ENCODE measurements around the gene PIGT. TPM values are rescaled to one million over a fixed set of nuclear protein-coding genes. Genes with fewer than 3 reads are reported as not detected.

PIGT gene
- total RNA-seq, 1 experiment from 2014 or later = 73.9 TPM

DNA sequence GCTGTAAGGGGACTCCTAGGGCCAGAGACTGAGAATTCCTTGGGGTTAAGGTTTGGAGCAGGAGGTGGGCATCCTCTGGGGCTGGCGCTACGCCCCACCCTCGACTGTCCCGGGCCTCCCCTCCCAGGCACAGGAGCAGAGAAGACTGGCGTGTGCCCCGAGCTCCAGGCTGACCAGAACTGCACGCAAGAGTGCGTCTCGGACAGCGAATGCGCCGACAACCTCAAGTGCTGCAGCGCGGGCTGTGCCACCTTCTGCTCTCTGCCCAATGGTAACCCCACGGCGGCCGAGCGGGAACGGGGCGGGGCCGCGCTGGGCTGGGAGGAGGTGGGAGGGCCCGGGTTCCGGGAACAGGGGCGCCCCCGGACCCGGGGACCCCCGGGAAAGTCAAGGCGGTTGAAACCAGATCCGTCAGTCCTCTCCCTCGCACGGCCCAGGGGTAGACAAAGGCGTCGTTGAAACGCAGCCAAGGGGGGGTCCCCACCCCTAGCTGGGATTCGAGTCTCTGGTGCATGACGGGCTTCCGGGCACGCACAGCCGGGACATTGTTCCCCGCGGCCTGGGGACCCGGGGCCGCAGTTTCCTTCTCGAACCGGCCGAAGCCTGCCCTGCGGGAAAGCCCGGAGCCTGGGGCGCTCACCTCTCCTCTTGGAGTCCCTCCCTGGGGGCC is 54.5 kb downstream of the PIGT start:
- Histone ChIP-seq H3K27me3 (ENCODE audit: insufficient read depth, low read length) (no peaks in the 10 kb centered on the region), H3K56ac (ENCODE audit: insufficient read length, low read depth, low read length) (no peak overlapping the region), H4K20me1 (ENCODE audit: control insufficient read depth, insufficient read depth, insufficient read length) (no peaks in the 10 kb centered on the region), H4K8ac (replicated peaks; ENCODE audit: insufficient read length, low read depth, low read length) (no peak overlapping the region), H2AK5ac (ENCODE audit: insufficient read length, low read length) (no peak overlapping the region), H3K9ac (ENCODE audit: extremely low read depth, insufficient read length, low read length) (peak overlapping the region; percentile 32), H2BK20ac (ENCODE audit: low read depth, low read length, poor library complexity, severe bottlenecking) (no peak overlapping the region), H3K23ac (ENCODE audit: insufficient read length, low read depth, low read length) (no peak overlapping the region), H2BK15ac (ENCODE audit: low read depth, low read length) (no peak overlapping the region), H2BK12ac (ENCODE audit: insufficient read length, low read depth, low read length) (no peak overlapping the region), H3K79me2 (ENCODE audit: insufficient read depth, low read length) (no peaks in the 10 kb centered on the region), H3K23me2 (ENCODE audit: insufficient read length, low read depth, low read length, poor library complexity, severe bottlenecking) (peaks cover 22% of the 10 kb centered on the region), H3K4ac (ENCODE audit: low read depth, low read length) (no peak overlapping the region; the same call in 1 of the 2 replicates), H3K79me1 (ENCODE audit: insufficient read depth, low read depth, low read length, poor library complexity, severe bottlenecking) (no peaks in the 10 kb centered on the region), H3K4me2 (ENCODE audit: insufficient read depth, insufficient read length, low read length) (peak overlapping the region; percentile 58), H3K9me3 (ENCODE audit: control insufficient read depth, low read depth, low read length) (no peaks in the 10 kb centered on the region), H3K14ac (ENCODE audit: insufficient read depth, low read length) (peak overlapping the region; percentile 42; the same call in 1 of the 2 replicates), H2BK120ac (ENCODE audit: low read depth, low read length, poor library complexity, severe bottlenecking) (peak overlapping the region; percentile 27), H4K91ac (ENCODE audit: insufficient read length, low read depth, low read length) (no peak overlapping the region), H2AFZ (ENCODE audit: low read length) (no peak overlapping the region), H3K27ac (ENCODE audit: insufficient read length, low read depth, low read length) (no peak overlapping the region), H3T11ph (ENCODE audit: low read length) (no peak overlapping the region), H2BK5ac (ENCODE audit: insufficient read length, low read length) (no peak overlapping the region), H4K5ac (ENCODE audit: insufficient read length, low read depth, low read length) (no peak overlapping the region), H3K18ac (ENCODE audit: insufficient read length, low read depth, low read length) (no peak overlapping the region), H3K4me1 (ENCODE audit: insufficient read depth, low read length) (no peaks in the 10 kb centered on the region)
- H3K27me3 Mint-ChIP-seq (ENCODE audit: low read depth) = peaks cover 23% of the 10 kb centered on the region
- no CpG with 5 or more reads among the region's 50 CpGs for WGBS (ENCODE audit: extremely low coverage, insufficient read length, low lambda C conversion rate)
- H3K36me3 Mint-ChIP-seq (ENCODE audit: insufficient read depth in 1 of 3, low read depth in 3 of 3) = peaks cover 5 to 17% (median 6%) of the 10 kb centered on the region in 3 experiments
- peak overlapping the region; percentile 77 to 82 for H3K4me3 Mint-ChIP-seq
- peak overlapping the region in 1 of 3 experiments; percentile 29; a peak in 1 of 7 replicates for H3K27ac Mint-ChIP-seq
- H3K9me3 Mint-ChIP-seq = peaks cover 0 to 2% of the 10 kb centered on the region in 2 experiments; a peak in 1 of 5 replicates
- peak; percentile 70 for DNase-seq
- TF ChIP-seq, protein P1, sequence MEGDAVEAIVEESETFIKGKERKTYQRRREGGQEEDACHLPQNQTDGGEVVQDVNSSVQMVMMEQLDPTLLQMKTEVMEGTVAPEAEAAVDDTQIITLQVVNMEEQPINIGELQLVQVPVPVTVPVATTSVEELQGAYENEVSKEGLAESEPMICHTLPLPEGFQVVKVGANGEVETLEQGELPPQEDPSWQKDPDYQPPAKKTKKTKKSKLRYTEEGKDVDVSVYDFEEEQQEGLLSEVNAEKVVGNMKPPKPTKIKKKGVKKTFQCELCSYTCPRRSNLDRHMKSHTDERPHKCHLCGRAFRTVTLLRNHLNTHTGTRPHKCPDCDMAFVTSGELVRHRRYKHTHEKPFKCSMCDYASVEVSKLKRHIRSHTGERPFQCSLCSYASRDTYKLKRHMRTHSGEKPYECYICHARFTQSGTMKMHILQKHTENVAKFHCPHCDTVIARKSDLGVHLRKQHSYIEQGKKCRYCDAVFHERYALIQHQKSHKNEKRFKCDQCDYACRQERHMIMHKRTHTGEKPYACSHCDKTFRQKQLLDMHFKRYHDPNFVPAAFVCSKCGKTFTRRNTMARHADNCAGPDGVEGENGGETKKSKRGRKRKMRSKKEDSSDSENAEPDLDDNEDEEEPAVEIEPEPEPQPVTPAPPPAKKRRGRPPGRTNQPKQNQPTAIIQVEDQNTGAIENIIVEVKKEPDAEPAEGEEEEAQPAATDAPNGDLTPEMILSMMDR (conservative IDR thresholded peaks at IDR 0.05) = no peak
- H3K4me1 Mint-ChIP-seq = peaks cover 26 to 33% of the 10 kb centered on the region in 2 experiments

Measured in H9 (cell line).